HFF-Myc (cell line): Measurements from ENCODE around the gene CACNA1I.

Experiments
- DNase-seq: peaks from one replicate; pipeline ENCODE4 v3.0.0-alpha.2; 2011; ENCODE audit warnings: low read depth; ENCODE audit errors: extremely low read depth
- H3K4me3 ChIP-seq: replicated peaks from 2 replicates; pipeline ENCODE4 v1.5.1; 2011; ENCODE audit warnings: low read depth, mild to moderate bottlenecking, control low read depth, low read length
- CTCF ChIP-seq: IDR thresholded peaks from 2 replicates; pipeline ENCODE4 v1.5.1; 2012; ENCODE audit warnings: mild to moderate bottlenecking, low read depth, low read length, control low read depth; ENCODE audit errors: missing control alignments

CACNA1I gene

GRCh38 chr22:39530692-39531331 is 39.7 kb upstream of the CACNA1I start:
- no peak for TF ChIP-seq CTCF
- H3K4me3 ChIP-seq = peak overlapping the region; percentile 100
- DNase-seq = no peak

GRCh38 chr22:39532215-39533073 is 38.1 kb upstream of the CACNA1I start, which contains the start of gene RPS19BP1:
TSS of gene RPS19BP1 (minus strand) at chr22:39532748. CDS start at chr22:39532738, 10 bp downstream.
- peak within 1 kb of the TSS; percentile 100 for H3K4me3 ChIP-seq
- DNase-seq = peak; percentile 99
- no peak for TF ChIP-seq CTCF

GRCh38 chr22:39534092-39534506 is 36.5 kb upstream of the CACNA1I start:
- H3K4me3 ChIP-seq = no peak overlapping the region
- no peak for TF ChIP-seq CTCF
- DNase-seq = no peak

GRCh38 chr22:39534591-39535356 is 35.8 kb upstream of the CACNA1I start:
- H3K4me3 ChIP-seq = no peak overlapping the region
- peak; percentile 87 for TF ChIP-seq CTCF
- no peak for DNase-seq

GRCh38 chr22:39535357-39535725 is 35.2 kb upstream of the CACNA1I start:
- no peak overlapping the region for H3K4me3 ChIP-seq
- no peak for TF ChIP-seq CTCF
- DNase-seq = no peak

- no peak overlapping the region for H3K4me3 ChIP-seq
- no peak for TF ChIP-seq CTCF
- no peak for DNase-seq
These were observed 34.6 kb upstream of the CACNA1I start for GRCh38 chr22:39535831-39536449.
